ENCODE results near the gene CENATAC.

The CENATAC gene

DNA sequence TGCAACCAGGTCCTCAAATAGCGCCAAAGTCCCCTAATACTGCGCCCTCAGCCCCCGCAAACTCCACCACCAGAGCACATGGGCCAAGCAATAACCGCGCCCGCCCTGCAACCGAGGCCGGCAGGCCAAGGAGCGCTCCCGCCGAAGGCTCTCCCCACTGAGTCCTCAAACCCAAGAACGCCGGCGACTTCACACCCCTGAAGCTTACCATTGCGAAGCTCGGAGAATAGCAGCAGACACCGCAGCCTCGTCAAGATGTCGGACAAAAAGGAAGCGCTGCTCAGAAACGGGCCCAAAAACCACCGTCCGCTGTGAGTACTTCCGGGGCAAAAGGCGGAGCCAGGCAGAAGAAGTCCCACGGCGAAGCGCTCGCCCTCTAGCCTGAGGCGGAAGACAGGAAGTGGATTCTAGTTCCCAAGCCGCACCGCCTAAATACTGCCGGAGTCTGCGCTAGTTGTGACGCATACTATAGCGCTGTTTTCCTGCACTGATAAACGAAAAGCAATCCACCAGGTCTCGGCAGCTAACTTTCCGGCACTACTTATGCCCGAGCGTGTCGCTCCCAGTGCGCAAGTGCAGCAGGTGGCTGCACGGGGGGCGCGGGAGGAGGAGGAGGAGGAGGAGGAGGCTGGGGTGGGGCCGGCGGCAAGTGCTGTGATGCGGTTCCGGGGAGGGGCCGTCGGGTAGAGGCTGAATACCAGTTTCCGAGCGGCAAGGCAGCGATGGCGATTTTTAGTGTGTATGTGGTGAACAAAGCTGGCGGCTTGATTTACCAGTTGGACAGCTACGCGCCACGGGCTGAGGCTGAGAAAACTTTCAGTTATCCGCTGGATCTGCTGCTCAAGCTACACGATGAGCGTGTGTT lies 20.4 kb downstream of the CENATAC start, which contains the start of the genes RPS25 and TRAPPC4:
Gene RPS25, minus strand, starts transcription at position 270 of the 865 bp plus-strand sequence. Its CDS starts 59 bp downstream, at position 211.
Gene TRAPPC4, plus strand, starts transcription at position 693 of the 865 bp plus-strand sequence. Its CDS starts 30 bp downstream, at position 723.
- H3K23ac ChIP-seq (ENCODE audit: low read length in 2 of 2) = peak within 1 kb of the TSS in 1 of 2 experiments; percentile 79
- under 1% methylated on average over 62 of the region's 63 CpGs for WGBS

DNA sequence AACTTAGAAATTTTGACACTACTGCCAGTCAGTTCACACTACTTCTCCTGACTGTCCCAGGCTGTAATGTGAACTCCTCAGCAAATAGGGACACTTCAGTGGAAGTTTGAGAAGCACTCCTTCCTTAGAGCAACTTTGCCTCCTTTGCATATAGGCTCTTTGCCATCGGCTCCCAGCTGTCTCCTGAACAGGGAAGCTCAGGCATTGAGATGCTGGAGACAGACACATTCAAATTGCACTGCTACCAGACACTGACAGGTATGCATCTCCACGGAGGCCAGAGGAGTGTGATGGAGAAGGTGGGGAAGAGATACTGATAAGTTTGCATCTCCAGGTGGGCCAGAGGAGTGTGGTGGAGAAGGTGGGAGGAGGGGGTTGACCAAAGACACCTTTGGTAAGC lies 22.1 kb downstream of the CENATAC start:
- Histone ChIP-seq H3K9me3 (ENCODE audit: control insufficient read depth, low read length) (no peaks in the 10 kb centered on the region), H3K9ac (ENCODE audit: low read length) (peak overlapping the region; percentile 98), H3K27ac (ENCODE audit: low read length, poor library complexity, severe bottlenecking) (no peak overlapping the region), H3K4me1 (ENCODE audit: control insufficient read depth, insufficient read depth, low read depth, low read length) (peaks cover 12% of the 10 kb centered on the region), H4K8ac (ENCODE audit: low read length) (no peak overlapping the region), H2BK15ac (ENCODE audit: low read depth, poor library complexity, severe bottlenecking) (no peak overlapping the region), H3K18ac (ENCODE audit: low read depth in 1 of 2, low read length in 2 of 2) (no peak overlapping the region), H2AFZ (ENCODE audit: low read depth, low read length) (no peak overlapping the region), H3K27me3 (ENCODE audit: control insufficient read depth in 1 of 2, insufficient read depth in 1 of 2, low read length in 2 of 2) (no peaks in the 10 kb centered on the region), H3K14ac (ENCODE audit: low read length in 2 of 2) (no peak overlapping the region), H4K91ac (ENCODE audit: low read length) (no peak overlapping the region), H3K4me2 (ENCODE audit: low read length, poor library complexity, severe bottlenecking) (peak overlapping the region; percentile 45), H3K4me3 (ENCODE audit: insufficient read depth in 1 of 2, low read depth in 1 of 2, low read length in 2 of 2) (peak overlapping the region in 1 of 2 experiments; percentile 99), H3K23ac (ENCODE audit: low read length in 2 of 2) (peak overlapping the region in 1 of 2 experiments; percentile 57), H2BK12ac (ENCODE audit: low read length in 2 of 2) (no peak overlapping the region), H2AK5ac (ENCODE audit: low read length, severe bottlenecking) (no peak overlapping the region), H2BK120ac (ENCODE audit: low read depth, low read length) (no peak overlapping the region), H3K4ac (ENCODE audit: low read depth in 1 of 2, low read length in 2 of 2) (peak overlapping the region in 1 of 2 experiments; percentile 66), H3K79me1 (replicated peaks; ENCODE audit: low read length, poor library complexity, severe bottlenecking) (peaks cover 5% of the 10 kb centered on the region), H2BK5ac (ENCODE audit: low read depth, low read length, poor library complexity, severe bottlenecking) (no peak overlapping the region), H3K36me3 (ENCODE audit: control insufficient read depth in 1 of 2, insufficient read depth in 2 of 2, low read depth in 1 of 2, low read length in 2 of 2) (peaks cover 41 to 63% of the 10 kb centered on the region in 2 experiments)
- no peak for DNase-seq
- WGBS = 58% methylated on average over 2 of the region's 2 CpGs

More for the DNA sequence above, 20.4 kb downstream of the CENATAC start, which contains the start of the genes RPS25 and TRAPPC4:
- Histone ChIP-seq H2BK120ac (ENCODE audit: low read depth, low read length) (peak within 1 kb of the TSS; percentile 43), H3K18ac (ENCODE audit: low read depth in 1 of 2, low read length in 2 of 2) (peak within 1 kb of the TSS; percentile 98), H3K27ac (ENCODE audit: low read length, poor library complexity, severe bottlenecking) (peak within 1 kb of the TSS; percentile 98), H3K36me3 (ENCODE audit: control insufficient read depth in 1 of 2, insufficient read depth in 2 of 2, low read depth in 1 of 2, low read length in 2 of 2) (peaks cover 35 to 62% of the 10 kb centered on the region in 2 experiments), H4K8ac (ENCODE audit: low read length) (peak within 1 kb of the TSS; percentile 99), H2AK5ac (ENCODE audit: low read length, severe bottlenecking) (peak within 1 kb of the TSS; percentile 93), H2BK5ac (ENCODE audit: low read depth, low read length, poor library complexity, severe bottlenecking) (no peak within 1 kb of the TSS), H2BK12ac (ENCODE audit: low read length in 2 of 2) (peak within 1 kb of the TSS; percentile 39 to 76), H4K91ac (ENCODE audit: low read length) (peak within 1 kb of the TSS; percentile 96), H3K4me1 (ENCODE audit: control insufficient read depth, insufficient read depth, low read depth, low read length) (peaks cover 12% of the 10 kb centered on the region), H3K79me1 (replicated peaks; ENCODE audit: low read length, poor library complexity, severe bottlenecking) (no peaks in the 10 kb centered on the region), H3K9ac (ENCODE audit: low read length) (peak within 1 kb of the TSS; percentile 98), H3K4me3 (ENCODE audit: insufficient read depth in 1 of 2, low read depth in 1 of 2, low read length in 2 of 2) (peak within 1 kb of the TSS; percentile 85 to 99), H3K27me3 (ENCODE audit: control insufficient read depth in 1 of 2, insufficient read depth in 1 of 2, low read length in 2 of 2) (no peaks in the 10 kb centered on the region), H2AFZ (ENCODE audit: low read depth, low read length) (peak within 1 kb of the TSS; percentile 91), H2BK15ac (ENCODE audit: low read depth, poor library complexity, severe bottlenecking) (peak within 1 kb of the TSS; percentile 26), H3K4me2 (ENCODE audit: low read length, poor library complexity, severe bottlenecking) (peak within 1 kb of the TSS; percentile 86), H3K4ac (ENCODE audit: low read depth in 1 of 2, low read length in 2 of 2) (peak within 1 kb of the TSS; percentile 81 to 96), H3K14ac (ENCODE audit: low read length in 2 of 2) (peak within 1 kb of the TSS in 1 of 2 experiments; percentile 97), H3K9me3 (ENCODE audit: control insufficient read depth, low read length) (no peaks in the 10 kb centered on the region)
- peak; percentile 97 for DNase-seq

DNA sequence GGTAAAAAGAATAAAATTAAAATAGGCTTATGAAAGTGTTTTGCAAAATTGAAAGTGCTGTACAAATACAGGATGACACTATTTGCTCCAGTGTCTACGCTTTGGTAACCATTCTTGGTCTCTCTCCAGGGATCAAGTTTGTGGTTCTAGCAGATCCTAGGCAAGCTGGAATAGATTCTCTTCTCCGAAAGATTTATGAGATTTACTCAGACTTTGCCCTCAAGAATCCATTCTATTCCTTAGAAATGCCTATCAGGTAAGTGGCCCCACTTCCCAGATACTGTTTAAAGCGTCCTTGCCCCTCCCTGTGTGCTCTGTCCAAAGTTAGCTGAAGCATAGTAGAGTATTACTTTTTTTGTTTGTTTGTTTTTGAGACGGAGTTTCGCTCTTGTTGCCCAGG lies 23.7 kb downstream of the CENATAC start:
- Histone ChIP-seq H3K9me3 (ENCODE audit: control insufficient read depth, low read length) (no peaks in the 10 kb centered on the region), H3K27ac (ENCODE audit: low read length, poor library complexity, severe bottlenecking) (no peak overlapping the region), H3K4me3 (ENCODE audit: insufficient read depth in 1 of 2, low read depth in 1 of 2, low read length in 2 of 2) (no peak overlapping the region), H3K36me3 (ENCODE audit: control insufficient read depth in 1 of 2, insufficient read depth in 2 of 2, low read depth in 1 of 2, low read length in 2 of 2) (peaks cover 44 to 56% of the 10 kb centered on the region in 2 experiments), H3K4ac (ENCODE audit: low read depth in 1 of 2, low read length in 2 of 2) (no peak overlapping the region), H2BK5ac (ENCODE audit: low read depth, low read length, poor library complexity, severe bottlenecking) (no peak overlapping the region), H2BK15ac (ENCODE audit: low read depth, poor library complexity, severe bottlenecking) (no peak overlapping the region), H2AFZ (ENCODE audit: low read depth, low read length) (no peak overlapping the region), H4K91ac (ENCODE audit: low read length) (no peak overlapping the region), H3K9ac (ENCODE audit: low read length) (no peak overlapping the region), H3K18ac (ENCODE audit: low read depth in 1 of 2, low read length in 2 of 2) (no peak overlapping the region), H3K4me2 (ENCODE audit: low read length, poor library complexity, severe bottlenecking) (no peak overlapping the region), H3K14ac (ENCODE audit: low read length in 2 of 2) (no peak overlapping the region), H2BK12ac (ENCODE audit: low read length in 2 of 2) (no peak overlapping the region), H3K4me1 (ENCODE audit: control insufficient read depth, insufficient read depth, low read depth, low read length) (peaks cover 14% of the 10 kb centered on the region), H4K8ac (ENCODE audit: low read length) (no peak overlapping the region), H3K79me1 (replicated peaks; ENCODE audit: low read length, poor library complexity, severe bottlenecking) (peaks cover 18% of the 10 kb centered on the region), H2BK120ac (ENCODE audit: low read depth, low read length) (no peak overlapping the region), H3K23ac (ENCODE audit: low read length in 2 of 2) (no peak overlapping the region), H2AK5ac (ENCODE audit: low read length, severe bottlenecking) (no peak overlapping the region), H3K27me3 (ENCODE audit: control insufficient read depth in 1 of 2, insufficient read depth in 1 of 2, low read length in 2 of 2) (no peaks in the 10 kb centered on the region)
- DNase-seq = no peak
- WGBS = 94% methylated on average over 5 of the region's 5 CpGs

DNA sequence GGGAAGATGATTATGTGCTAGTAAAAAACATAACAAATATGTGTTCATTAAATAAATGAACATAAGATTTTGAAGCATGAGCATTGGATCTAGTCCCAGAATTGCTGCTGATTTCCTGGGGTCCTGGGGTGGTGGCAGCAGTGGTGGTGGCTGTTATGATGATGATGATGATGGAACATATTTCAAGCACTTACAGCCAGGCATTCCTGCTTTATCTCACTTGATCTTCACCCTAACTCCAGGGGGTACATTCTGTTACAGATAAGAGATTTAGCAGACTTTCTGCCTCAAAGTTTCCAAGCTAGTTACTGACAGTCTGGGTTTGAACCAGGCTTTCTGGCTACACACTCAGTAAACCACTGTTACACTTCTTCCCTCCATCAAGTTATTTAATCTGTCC lies 25.8 kb downstream of the CENATAC start:
- H3K4me3 ChIP-seq (ENCODE audit: insufficient read depth in 1 of 2, low read depth in 1 of 2, low read length in 2 of 2) = no peak overlapping the region
- H2BK15ac ChIP-seq (ENCODE audit: low read depth, poor library complexity, severe bottlenecking) = no peak overlapping the region
- no peak overlapping the region for H4K8ac ChIP-seq (ENCODE audit: low read length)
- DNase-seq = peak; percentile 8
- no peak overlapping the region for H4K91ac ChIP-seq (ENCODE audit: low read length)
- H3K4me2 ChIP-seq (ENCODE audit: low read length, poor library complexity, severe bottlenecking) = no peak overlapping the region
- no peak overlapping the region for H3K27ac ChIP-seq (ENCODE audit: low read length, poor library complexity, severe bottlenecking)
- peaks cover 30% of the 10 kb centered on the region for H3K79me1 ChIP-seq (replicated peaks; ENCODE audit: low read length, poor library complexity, severe bottlenecking)
- H3K9ac ChIP-seq (ENCODE audit: low read length) = peak overlapping the region; percentile 6
- no peak overlapping the region for H3K4ac ChIP-seq (ENCODE audit: low read depth in 1 of 2, low read length in 2 of 2)
- no peak overlapping the region for H2BK5ac ChIP-seq (ENCODE audit: low read depth, low read length, poor library complexity, severe bottlenecking)
- no peak overlapping the region for H3K23ac ChIP-seq (ENCODE audit: low read length in 2 of 2)
- no peaks in the 10 kb centered on the region for H3K27me3 ChIP-seq (ENCODE audit: control insufficient read depth in 1 of 2, insufficient read depth in 1 of 2, low read length in 2 of 2)
- H3K9me3 ChIP-seq (ENCODE audit: control insufficient read depth, low read length) = no peaks in the 10 kb centered on the region
- no peak overlapping the region for H3K14ac ChIP-seq (ENCODE audit: low read length in 2 of 2)
- no peak overlapping the region for H2AFZ ChIP-seq (ENCODE audit: low read depth, low read length)
- no peak overlapping the region for H2BK120ac ChIP-seq (ENCODE audit: low read depth, low read length)
- H3K18ac ChIP-seq (ENCODE audit: low read depth in 1 of 2, low read length in 2 of 2) = no peak overlapping the region
- H3K36me3 ChIP-seq (ENCODE audit: control insufficient read depth in 1 of 2, insufficient read depth in 2 of 2, low read depth in 1 of 2, low read length in 2 of 2) = peaks cover 60 to 61% of the 10 kb centered on the region in 2 experiments
- no peak overlapping the region for H2AK5ac ChIP-seq (ENCODE audit: low read length, severe bottlenecking)
- no peak overlapping the region for H2BK12ac ChIP-seq (ENCODE audit: low read length in 2 of 2)
- peaks cover 35% of the 10 kb centered on the region for H3K4me1 ChIP-seq (ENCODE audit: control insufficient read depth, insufficient read depth, low read depth, low read length)
